WTC11 (cell line): Measurements from ENCODE around the gene KIF24. TPM values are rescaled to one million over a fixed set of nuclear protein-coding genes. Genes with fewer than 3 reads are reported as not detected.

Experiments used
- ATAC-seq: fragments of 200-7000 bp; cut with Tn5 transposase; 2 replicates; pipeline ENCODE4 v1.10.0; 2021; ENCODE audit warnings: mild to moderate bottlenecking, moderate library complexity
- CTCF ChIA-PET: fragments of 300-600 bp; sonication (Branson Sonifier 250); formaldehyde crosslinking; loops from one replicate; lab custom pipeline; 2021; ENCODE audit warnings: antibody characterized with exemption; lab: Charles Lee
- POLR2A ChIA-PET: fragments of 350-600 bp; sonication (Branson Sonifier 250); formaldehyde crosslinking; loops from one replicate; lab custom pipeline; 2021; ENCODE audit warnings: antibody characterized with exemption; lab: Charles Lee
- DNase-seq: peaks from one replicate; pipeline ENCODE4 v3.0.0; 2021; ENCODE audit warnings: low spot score
- H3K27ac Mint-ChIP-seq: 2 replicates; pipeline ENCODE4 v1.8.0; 2021; ENCODE audit warnings: mixed read lengths
- H3K27me3 Mint-ChIP-seq: 2 replicates; pipeline ENCODE4 v1.8.0; 2021; ENCODE audit warnings: low read depth, mild to moderate bottlenecking, moderate library complexity, mixed read lengths
- H3K36me3 Mint-ChIP-seq: 2 replicates; pipeline ENCODE4 v1.8.0; 2021; ENCODE audit warnings: mixed read lengths
- H3K4me1 Mint-ChIP-seq: 2 replicates; pipeline ENCODE4 v1.8.0; 2022; ENCODE audit warnings: mixed read lengths
- H3K4me3 Mint-ChIP-seq: 2 replicates; pipeline ENCODE4 v1.8.0; 2021; ENCODE audit warnings: mild to moderate bottlenecking, moderate library complexity, mixed read lengths
- H3K9me3 Mint-ChIP-seq: 2 replicates; pipeline ENCODE4 v1.8.0; 2021; ENCODE audit warnings: mixed read lengths
- ATF2 ChIP-seq: sonication (generic); formaldehyde crosslinking; IDR thresholded peaks from 2 replicates; pipeline ENCODE4 v1.8.1; 2022; ENCODE audit warnings: low read depth, missing genetic modification reagents, borderline replicate concordance
- ATF3 ChIP-seq: sonication (generic); formaldehyde crosslinking; conservative IDR thresholded peaks from 2 replicates; pipeline ENCODE4 v1.8.1; 2022; ENCODE audit warnings: mild to moderate bottlenecking, missing genetic modification reagents
- E2F1 ChIP-seq: sonication (generic); formaldehyde crosslinking; IDR thresholded peaks from 2 replicates; pipeline ENCODE4 v1.8.0; 2022; ENCODE audit warnings: mild to moderate bottlenecking, missing genetic modification reagents
- E2F5 ChIP-seq: sonication (generic); formaldehyde crosslinking; IDR thresholded peaks from 2 replicates; pipeline ENCODE4 v1.8.1; 2022; ENCODE audit warnings: mild to moderate bottlenecking, moderate library complexity, missing genetic modification reagents
- EMX1 ChIP-seq: fragments of 250-450 bp; sonication (Bioruptor Pico); IDR thresholded peaks from 2 replicates; pipeline ENCODE4 v1.8.0; 2021; ENCODE audit warnings: mild to moderate bottlenecking
- ERG ChIP-seq: fragments of 250-450 bp; sonication (Bioruptor Pico); IDR thresholded peaks from 2 replicates; pipeline ENCODE4 v1.8.0; 2021; ENCODE audit warnings: mild to moderate bottlenecking
- ETV6 ChIP-seq: sonication (generic); formaldehyde crosslinking; IDR thresholded peaks from 2 replicates; pipeline ENCODE4 v1.8.1; 2022; ENCODE audit warnings: mild to moderate bottlenecking, missing genetic modification reagents
- FOXP1 ChIP-seq: sonication (generic); formaldehyde crosslinking; IDR thresholded peaks from 2 replicates; pipeline ENCODE4 v1.8.0; 2022; ENCODE audit warnings: missing genetic modification reagents, mild to moderate bottlenecking, moderate library complexity, borderline replicate concordance
- FOXP4 ChIP-seq: sonication (generic); formaldehyde crosslinking; IDR thresholded peaks from 2 replicates; pipeline ENCODE4 v1.8.0; 2022; ENCODE audit warnings: mild to moderate bottlenecking, missing genetic modification reagents
- IRF2 ChIP-seq: sonication (generic); formaldehyde crosslinking; IDR thresholded peaks from 2 replicates; pipeline ENCODE4 v1.8.0; 2022; ENCODE audit warnings: low read depth, missing genetic modification reagents, borderline replicate concordance
- OVOL2 ChIP-seq: fragments of 250-450 bp; sonication (Bioruptor Pico); IDR thresholded peaks from 2 replicates; pipeline ENCODE4 v1.9.0; 2021; ENCODE audit warnings: mild to moderate bottlenecking, borderline replicate concordance
- RORB ChIP-seq: fragments of 250-450 bp; sonication (Bioruptor Pico); IDR thresholded peaks from 2 replicates; pipeline ENCODE4 v1.9.0; 2021; ENCODE audit warnings: mild to moderate bottlenecking
- SMAD3 ChIP-seq: sonication (generic); formaldehyde crosslinking; IDR thresholded peaks from 2 replicates; pipeline ENCODE4 v1.8.0; 2022; ENCODE audit warnings: missing genetic modification reagents, mild to moderate bottlenecking, borderline replicate concordance
- STAT6 ChIP-seq: sonication (generic); formaldehyde crosslinking; conservative IDR thresholded peaks from 2 replicates; pipeline ENCODE4 v1.8.1; 2023; ENCODE audit warnings: mild to moderate bottlenecking, low read depth, missing genetic modification reagents, moderate library complexity
- TEAD1 ChIP-seq: sonication (generic); formaldehyde crosslinking; IDR thresholded peaks from 2 replicates; pipeline ENCODE4 v1.8.0; 2022; ENCODE audit warnings: mild to moderate bottlenecking, missing genetic modification reagents
- TEAD4 ChIP-seq: sonication (generic); formaldehyde crosslinking; IDR thresholded peaks from 2 replicates; pipeline ENCODE4 v1.8.0; 2022; ENCODE audit warnings: mild to moderate bottlenecking, missing genetic modification reagents
- ZNF396 ChIP-seq: fragments of 250-450 bp; sonication (Bioruptor Pico); IDR thresholded peaks from 2 replicates; pipeline ENCODE4 v1.8.0; 2021; ENCODE audit warnings: mild to moderate bottlenecking, moderate library complexity, borderline replicate concordance
- ZSCAN18 ChIP-seq: fragments of 250-450 bp; sonication (Bioruptor Pico); IDR thresholded peaks from 2 replicates; pipeline ENCODE4 v2.1.2; 2022; ENCODE audit warnings: mild to moderate bottlenecking, moderate library complexity
- total RNA-seq: library from RNA; stranded (reverse); gene quantifications from 3 replicates; pipeline ENCODE4 v1.2.3, GENCODE V29; 2021

KIF24 gene
- total RNA-seq, 1 experiment from 2014 or later: 4.5 TPM

GRCh38 chr9:34346873-34347799 is 18.1 kb upstream of the KIF24 start (continued):
- TF ChIP-seq ERG (CRISPR knock-in tag) (no peak), E2F1 (no peak), ATF3 (CRISPR knock-in tag) (no peak), FOXP4 (CRISPR knock-in tag) (no peak), ETV6 (CRISPR knock-in tag) (no peak)
- TF ChIP-seq, all 79 proteins: peak for 0

- no peak for TF ChIP-seq ATF2
- no peak for TF ChIP-seq EMX1 (CRISPR knock-in tag)
- no peak for TF ChIP-seq TEAD4 (CRISPR knock-in tag)
- TF ChIP-seq SMAD3 (CRISPR knock-in tag): no peak
- no peak for TF ChIP-seq OVOL2 (CRISPR knock-in tag)
- TF ChIP-seq E2F5: no peak
- TF ChIP-seq STAT6 (CRISPR knock-in tag): no peak
- no peak for TF ChIP-seq ZNF396 (CRISPR knock-in tag)
- TF ChIP-seq RORB (CRISPR knock-in tag): no peak
- TF ChIP-seq TEAD1 (CRISPR knock-in tag): no peak
- no peak for TF ChIP-seq ZSCAN18
- no peak for TF ChIP-seq IRF2
- TF ChIP-seq FOXP1 (CRISPR knock-in tag): no peak
- Mint-ChIP-seq H3K27me3 (no peaks in the 10 kb centered on the region), H3K9me3 (no peaks in the 10 kb centered on the region), H3K36me3 (peaks cover 15% of the 10 kb centered on the region), H3K27ac (no peak overlapping the region), H3K4me1 (peaks cover 7% of the 10 kb centered on the region; the same call in 1 of the 2 replicates), H3K4me3 (no peak overlapping the region)
- ChIA-PET POLR2A (no interaction called here), CTCF (interaction anchor here (1.1 to 1.4 kb wide), 3 partner anchors 9 to 60 kb away, joined by 3 to 4 read pairs (median 4); no protein-coding TSS in a partner anchor)
- no peak for ATAC-seq
- DNase-seq: no peak
Observed at GRCh38 chr9:34343605-34344004, 14.5 kb upstream of the KIF24 start.
